HEK293 (cell line): Measurements from ENCODE around the gene PNMA6F.

Experiments
- BCL6B ChIP-seq: fragments of 450-650 bp; formaldehyde crosslinking; IDR thresholded peaks from 2 replicates; pipeline ENCODE4 v1.5.1; 2017; ENCODE audit warnings: missing biosample characterization, missing genetic modification characterization
- CTCF ChIP-seq: fragments of 450-650 bp; formaldehyde crosslinking; IDR thresholded peaks from 2 replicates; pipeline ENCODE4 v1.5.1; 2016; ENCODE audit warnings: missing biosample characterization, missing genetic modification characterization
- KLF16 ChIP-seq: fragments of 450-650 bp; formaldehyde crosslinking; IDR thresholded peaks from 2 replicates; pipeline ENCODE4 v1.5.1; 2017; ENCODE audit warnings: missing biosample characterization, missing genetic modification characterization
- PATZ1 ChIP-seq: fragments of 450-650 bp; formaldehyde crosslinking; IDR thresholded peaks from 2 replicates; pipeline ENCODE4 v1.5.1; 2016; ENCODE audit warnings: missing biosample characterization, missing genetic modification characterization
- PRDM1 ChIP-seq: fragments of 450-650 bp; formaldehyde crosslinking; IDR thresholded peaks from 2 replicates; pipeline ENCODE4; 2016; ENCODE audit warnings: missing biosample characterization, missing genetic modification characterization
- SETDB1 ChIP-seq: IDR thresholded peaks from one replicate; pipeline ENCODE4 v1.6.1; 2017; ENCODE audit warnings: mild to moderate bottlenecking, low read length, moderate library complexity, mixed read lengths; ENCODE audit not compliant: insufficient read length
- ZBTB26 ChIP-seq: fragments of 450-650 bp; formaldehyde crosslinking; optimal IDR thresholded peaks from 2 replicates; pipeline ENCODE3; 2016; ENCODE audit warnings: missing biosample characterization, mild to moderate bottlenecking, missing genetic modification characterization
- ZNF19 ChIP-seq: fragments of 450-650 bp; formaldehyde crosslinking; IDR thresholded peaks from 2 replicates; pipeline ENCODE4; 2016; ENCODE audit warnings: missing biosample characterization, missing genetic modification characterization, low read depth
- ZNF211 ChIP-seq: fragments of 450-650 bp; formaldehyde crosslinking; IDR thresholded peaks from 2 replicates; pipeline ENCODE4 v1.5.1; 2016; ENCODE audit warnings: low read depth, missing biosample characterization, missing genetic modification characterization
- ZNF274 ChIP-seq, 2 experiments: fragments of 200-500 bp in 1 of 2; fragments of 450-650 bp in 1 of 2; sonication (Bioruptor generic) in 1 of 2; formaldehyde crosslinking in 1 of 2; IDR thresholded peaks; 2 replicates each; pipeline versions ENCODE4 v1.5.1 to v1.6.1; 2014 to 2016; ENCODE audit warnings: borderline replicate concordance in 1 of 2, inconsistent platforms in 1 of 2, low read length in 1 of 2, missing biosample characterization in 1 of 2, missing genetic modification characterization in 1 of 2

GRCh38 chrX:153338836-153339235, 17.3 kb upstream of the PNMA6F start:
- TF ChIP-seq CTCF (tag by site-specific recombination): no peak
- no peak for TF ChIP-seq ZNF274 (IDR thresholded peaks at IDR 0.05; ENCODE audit: low read length)
- TF ChIP-seq ZNF274 (tag by site-specific recombination; IDR thresholded peaks at IDR 0.05; ENCODE audit: borderline replicate concordance): no peak
- TF ChIP-seq BCL6B (tag by site-specific recombination): no peak
- TF ChIP-seq ZNF19 (tag by site-specific recombination): no peak
- TF ChIP-seq SETDB1: no peak
- no peak for TF ChIP-seq ZNF211 (tag by site-specific recombination)
- no peak for TF ChIP-seq PATZ1
- TF ChIP-seq KLF16: no peak
- no peak for TF ChIP-seq PRDM1 (tag by site-specific recombination)
- no peak for TF ChIP-seq ZBTB26 (tag by site-specific recombination)
